Thoracic aorta (tissue), 2 donors: ENCODE data around the gene DOP1A. TPM values are rescaled to one million over a fixed set of nuclear protein-coding genes. Genes with fewer than 3 reads are reported as not detected.

Source experiments
- ATAC-seq: fragments of 150-250 bp; one replicate; pipeline ENCODE4 v1.8.0; 2017; ENCODE audit warnings: low read depth; ENCODE audit not compliant: insufficient number of reproducible peaks, low FRiP score
- DNase-seq: peaks from one replicate; pipeline ENCODE4 v3.0.0-alpha.2; 2020; ENCODE audit warnings: low spot score
- H3K27ac ChIP-seq, 2 donors: fragments of 200-600 bp; sonication (generic); 1 replicate in 1 of 2; 2 replicates in 1 of 2; pipeline ENCODE4 v1.5.1; 2016; ENCODE audit warnings: mild to moderate bottlenecking in 2 of 2, moderate library complexity in 2 of 2
- H3K27me3 ChIP-seq: fragments of 200-600 bp; sonication (generic); replicated peaks from 2 replicates; pipeline ENCODE4 v1.6.0; 2016; ENCODE audit warnings: mild to moderate bottlenecking; ENCODE audit not compliant: insufficient read depth
- H3K36me3 ChIP-seq: fragments of 200-600 bp; sonication (generic); one replicate; pipeline ENCODE4 v1.5.1; 2016
- H3K4me1 ChIP-seq, 2 donors: fragments of 200-600 bp; sonication (generic); 1 replicate in 1 of 2; 2 replicates in 1 of 2; pipeline versions ENCODE4 v1.5.1 to v1.6.0; 2016; ENCODE audit warnings: low read depth in 2 of 2, mild to moderate bottlenecking in 1 of 2; ENCODE audit not compliant: control insufficient read depth in 1 of 2
- H3K4me3 ChIP-seq: fragments of 200-600 bp; sonication (generic); 2 replicates; pipeline ENCODE4 v1.5.1; 2016; ENCODE audit warnings: mild to moderate bottlenecking
- H3K9me3 ChIP-seq: fragments of 200-600 bp; sonication (generic); 2 replicates; pipeline ENCODE4 v1.5.1; 2016
- CTCF ChIP-seq: fragments of 200-600 bp; sonication (generic); IDR thresholded peaks from one replicate; pipeline ENCODE4 v1.5.1; 2019; ENCODE audit warnings: antibody characterized with exemption
- total RNA-seq, 2 donors: library from RNA; depleted of rRNA; stranded (reverse); fragments of >200 nt; gene quantifications; one replicate each; pipeline versions ENCODE4 v1.1.0 to v1.2.3, GENCODE V29; 2016

Gene DOP1A
- total RNA-seq, 2 donors from 2014 or later: 37.9 to 39.4 TPM

- ATAC-seq (no peak), DNase-seq (no peak)
- TF ChIP-seq CTCF: no peak
- Histone ChIP-seq H3K27ac (no peak overlapping the region), H3K36me3 (peaks cover 15% of the 10 kb centered on the region), H3K4me3 (no peak overlapping the region), H3K9me3 (no peaks in the 10 kb centered on the region), H3K27me3 (no peaks in the 10 kb centered on the region), H3K4me1 (no peaks in the 10 kb centered on the region)
Measured at GRCh38 chr6:83160167-83160566, 92.7 kb downstream of the DOP1A start.

- no peaks in the 10 kb centered on the region for H3K9me3 ChIP-seq
- no peak overlapping the region for H3K27ac ChIP-seq
- no peaks in the 10 kb centered on the region for H3K4me1 ChIP-seq
- H3K27me3 ChIP-seq: no peaks in the 10 kb centered on the region
- no peak for TF ChIP-seq CTCF
- ATAC-seq (no peak), DNase-seq (no peak)
- H3K36me3 ChIP-seq: peaks cover 48% of the 10 kb centered on the region
- no peak overlapping the region for H3K4me3 ChIP-seq
Measured at GRCh38 chr6:83167726-83168278, 100.3 kb downstream of the DOP1A start.

- TF ChIP-seq CTCF: no peak
- DNase-seq (no peak), ATAC-seq (no peak)
- Histone ChIP-seq H3K9me3 (no peaks in the 10 kb centered on the region), H3K27ac (no peak overlapping the region), H3K4me3 (no peak overlapping the region), H3K27me3 (no peaks in the 10 kb centered on the region), H3K36me3 (peaks cover 56% of the 10 kb centered on the region), H3K4me1 (no peaks in the 10 kb centered on the region)
Measured at GRCh38 chr6:83168556-83168955, 101.1 kb downstream of the DOP1A start.

GRCh38 chr6:83169106-83169505, 101.6 kb downstream of the DOP1A start:
- no peak for ATAC-seq
- H3K27ac ChIP-seq: no peak overlapping the region
- no peak for TF ChIP-seq CTCF
- no peaks in the 10 kb centered on the region for H3K9me3 ChIP-seq
- no peak overlapping the region for H3K4me3 ChIP-seq
- H3K36me3 ChIP-seq: peaks cover 58% of the 10 kb centered on the region
- DNase-seq: no peak
- no peaks in the 10 kb centered on the region for H3K27me3 ChIP-seq
- no peaks in the 10 kb centered on the region for H3K4me1 ChIP-seq

GRCh38 chr6:83169511-83169910, 102.0 kb downstream of the DOP1A start:
- DNase-seq (no peak), ATAC-seq (no peak)
- H3K27me3 ChIP-seq: no peaks in the 10 kb centered on the region
- TF ChIP-seq CTCF: no peak
- H3K27ac ChIP-seq: no peak overlapping the region
- no peaks in the 10 kb centered on the region for H3K4me1 ChIP-seq
- H3K9me3 ChIP-seq: no peaks in the 10 kb centered on the region
- H3K36me3 ChIP-seq: peaks cover 58% of the 10 kb centered on the region
- H3K4me3 ChIP-seq: no peak overlapping the region
